ENCODE measurements around the gene MAP10. TPM values are rescaled to one million over a fixed set of nuclear protein-coding genes. Genes with fewer than 3 reads are reported as not detected.

Gene MAP10
- total RNA-seq, 1 donor from 2014 or later: 3.3 TPM

DNA sequence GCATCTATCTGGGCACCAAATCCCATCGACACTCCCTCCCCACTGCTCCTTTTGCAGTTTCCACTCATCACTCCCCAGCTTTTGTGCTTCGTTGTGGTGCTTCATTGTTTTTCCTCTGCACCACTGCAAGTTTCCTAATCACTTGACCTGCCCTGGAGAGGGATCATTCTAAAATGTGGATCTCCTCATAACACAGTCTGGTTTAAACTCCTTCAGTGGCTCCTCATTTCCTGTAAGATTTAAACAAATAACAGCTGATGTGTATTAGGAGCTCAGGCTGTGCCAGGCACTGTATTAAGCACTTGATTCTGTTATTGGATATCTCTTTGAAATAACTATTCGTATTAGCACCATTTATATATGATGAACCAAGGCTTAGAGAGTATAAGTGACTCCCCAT is 51.3 kb downstream of the MAP10 start:
- no peaks in the 10 kb centered on the region for H3F3A ChIP-seq (ENCODE audit: low read depth)
- H3K79me2 ChIP-seq (ENCODE audit: low read depth): no peaks in the 10 kb centered on the region
- Mint-ChIP-seq H3K9me3 (no peaks in the 10 kb centered on the region), H3K27me3 (ENCODE audit: insufficient read depth, low read depth) (peaks cover 2% of the 10 kb centered on the region), H3K4me1 (peaks cover 11% of the 10 kb centered on the region), H3K27ac (no peak overlapping the region), H3K4me3 (no peak overlapping the region), H3K36me3 (no peaks in the 10 kb centered on the region)
- peaks cover 10% of the 10 kb centered on the region for H3K27me3 ChIP-seq
- no peak overlapping the region for H2AFZ ChIP-seq (replicated peaks)
- no peak overlapping the region for H3K27ac ChIP-seq
- no peaks in the 10 kb centered on the region for H4K20me1 ChIP-seq (ENCODE audit: low read depth)
- H3K4me3 ChIP-seq: no peak overlapping the region
- DNase-seq (ENCODE audit: low spot score): peak; percentile 6
- TF ChIP-seq EZH2 (IDR thresholded peaks at IDR 0.05) (no peak), EZH2phosphoT487 (IDR thresholded peaks at IDR 0.05) (no peak), CTCF (IDR thresholded peaks at IDR 0.05) (no peak)
- no peak overlapping the region for H3K9ac ChIP-seq
- no peaks in the 10 kb centered on the region for H3K9me3 ChIP-seq (ENCODE audit: low read depth)
- H3K4me1 ChIP-seq: peaks cover 3% of the 10 kb centered on the region
- H3K4me2 ChIP-seq: no peak overlapping the region
- H3K36me3 ChIP-seq: no peaks in the 10 kb centered on the region

Small RNA genes within 50 kb of the gene (small RNA-seq; reads per million reads assigned to genes)
- not detected for gene RNU1-74P

Other genes starting within 250 kb of the MAP10 start
- gene SIPA1L2, start 175.3 kb upstream of the MAP10 start, total RNA-seq (ENCODE audit: low replicate concordance): 19.5 and 24.8 TPM in 2 replicates
- gene NTPCR, start 145.2 kb downstream of the MAP10 start, total RNA-seq (ENCODE audit: low replicate concordance): 59.4 and 65.7 TPM in 2 replicates

Measured in neural progenitor cell (in vitro differentiated cells).